LNCaP clone FGC (cell line): ENCODE results near the gene TAB2.

Experiments used
- DNase-seq: peaks from one replicate; pipeline ENCODE4 v3.0.0-alpha.2; 2011; ENCODE audit warnings: low read depth
- H3K4me3 ChIP-seq: 2 replicates; pipeline ENCODE4 v1.5.1; 2011; ENCODE audit warnings: mild to moderate bottlenecking, low read depth, low read length, control low read depth
- TF ChIP-seq, protein P1 (sequence below): IDR thresholded peaks from 2 replicates; pipeline ENCODE4 v1.5.1; 2012; ENCODE audit warnings: mild to moderate bottlenecking; ENCODE audit not compliant: control insufficient read depth, insufficient read depth; ENCODE audit errors: extremely low read depth

The TAB2 gene

DNA sequence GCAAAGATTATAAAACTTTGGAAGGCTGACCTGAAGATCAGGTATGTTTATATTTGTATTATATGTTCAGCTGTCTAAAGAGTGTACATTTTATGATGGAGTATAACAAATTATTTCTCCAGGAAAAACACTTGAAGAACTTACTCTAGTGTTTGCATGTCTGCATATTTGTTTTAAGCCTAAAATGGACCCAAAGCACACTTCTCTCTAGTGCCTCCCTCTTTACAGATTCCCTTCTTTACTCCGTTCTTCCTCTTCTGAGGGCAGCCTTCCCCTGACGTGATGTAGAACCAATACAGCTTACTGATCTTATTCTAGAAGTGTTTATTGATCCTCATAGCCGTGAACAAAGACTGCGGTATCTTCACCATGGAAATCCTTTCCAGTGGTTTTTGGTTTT, 96.5 kb downstream of the TAB2 start:
- H3K4me3 ChIP-seq: no peak overlapping the region
- DNase-seq: no peak
- TF ChIP-seq, protein P1, sequence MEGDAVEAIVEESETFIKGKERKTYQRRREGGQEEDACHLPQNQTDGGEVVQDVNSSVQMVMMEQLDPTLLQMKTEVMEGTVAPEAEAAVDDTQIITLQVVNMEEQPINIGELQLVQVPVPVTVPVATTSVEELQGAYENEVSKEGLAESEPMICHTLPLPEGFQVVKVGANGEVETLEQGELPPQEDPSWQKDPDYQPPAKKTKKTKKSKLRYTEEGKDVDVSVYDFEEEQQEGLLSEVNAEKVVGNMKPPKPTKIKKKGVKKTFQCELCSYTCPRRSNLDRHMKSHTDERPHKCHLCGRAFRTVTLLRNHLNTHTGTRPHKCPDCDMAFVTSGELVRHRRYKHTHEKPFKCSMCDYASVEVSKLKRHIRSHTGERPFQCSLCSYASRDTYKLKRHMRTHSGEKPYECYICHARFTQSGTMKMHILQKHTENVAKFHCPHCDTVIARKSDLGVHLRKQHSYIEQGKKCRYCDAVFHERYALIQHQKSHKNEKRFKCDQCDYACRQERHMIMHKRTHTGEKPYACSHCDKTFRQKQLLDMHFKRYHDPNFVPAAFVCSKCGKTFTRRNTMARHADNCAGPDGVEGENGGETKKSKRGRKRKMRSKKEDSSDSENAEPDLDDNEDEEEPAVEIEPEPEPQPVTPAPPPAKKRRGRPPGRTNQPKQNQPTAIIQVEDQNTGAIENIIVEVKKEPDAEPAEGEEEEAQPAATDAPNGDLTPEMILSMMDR: no peak

DNA sequence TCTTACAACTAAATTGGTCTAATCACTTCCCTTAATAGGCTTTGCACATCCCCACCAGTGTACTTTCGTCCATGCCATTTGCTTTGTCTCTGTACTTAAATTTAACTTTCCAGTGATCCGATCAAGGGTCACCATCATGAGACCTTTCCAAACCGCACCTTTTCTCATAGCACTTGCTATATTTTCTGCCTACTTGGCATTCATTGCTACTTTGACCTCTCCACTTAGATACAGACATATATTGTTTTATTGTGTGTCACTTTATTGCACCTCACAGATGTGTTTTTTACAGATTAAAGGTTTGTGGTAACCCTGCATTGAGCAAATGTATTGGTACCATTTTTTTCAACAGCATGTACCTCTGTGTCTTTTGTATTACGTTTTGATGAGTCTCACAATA, 97.3 kb downstream of the TAB2 start:
- no peak overlapping the region for H3K4me3 ChIP-seq
- TF ChIP-seq, protein P1: no peak
- DNase-seq: no peak

DNA sequence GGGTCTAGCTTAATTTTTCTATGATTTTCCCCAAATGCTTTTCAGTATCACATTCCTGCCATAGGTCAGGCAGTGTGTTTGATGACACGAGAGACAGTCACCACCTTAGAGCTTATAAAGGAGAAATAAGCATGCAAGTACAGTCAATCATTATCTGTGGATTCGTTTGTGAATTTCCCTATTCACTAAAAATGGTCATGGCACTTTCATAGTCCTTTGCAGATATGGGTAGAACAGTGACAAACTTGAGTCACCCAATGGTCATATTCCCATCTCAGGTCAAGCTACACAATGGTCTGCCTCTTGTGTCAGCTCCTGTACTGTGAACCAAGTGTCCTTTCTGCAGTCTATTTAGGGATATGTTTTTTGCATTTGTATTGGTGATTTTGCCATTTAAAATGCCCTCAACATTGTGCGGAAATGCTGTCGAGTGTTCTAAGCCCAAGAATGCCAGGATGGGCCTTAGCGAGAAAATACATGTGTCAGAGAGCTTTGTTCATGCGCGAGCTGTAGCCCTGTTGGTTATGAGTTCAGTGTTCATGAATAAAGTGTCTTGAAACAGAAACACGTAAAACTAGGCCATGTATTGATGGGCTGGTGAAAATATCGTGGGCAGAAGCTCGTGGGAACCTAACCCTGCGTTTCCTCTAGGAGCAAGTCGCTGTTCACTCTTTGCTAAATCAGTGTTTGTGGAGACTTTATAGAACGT, 102.3 kb downstream of the TAB2 start:
- no peak overlapping the region for H3K4me3 ChIP-seq
- DNase-seq: no peak
- TF ChIP-seq, protein P1: no peak

DNA sequence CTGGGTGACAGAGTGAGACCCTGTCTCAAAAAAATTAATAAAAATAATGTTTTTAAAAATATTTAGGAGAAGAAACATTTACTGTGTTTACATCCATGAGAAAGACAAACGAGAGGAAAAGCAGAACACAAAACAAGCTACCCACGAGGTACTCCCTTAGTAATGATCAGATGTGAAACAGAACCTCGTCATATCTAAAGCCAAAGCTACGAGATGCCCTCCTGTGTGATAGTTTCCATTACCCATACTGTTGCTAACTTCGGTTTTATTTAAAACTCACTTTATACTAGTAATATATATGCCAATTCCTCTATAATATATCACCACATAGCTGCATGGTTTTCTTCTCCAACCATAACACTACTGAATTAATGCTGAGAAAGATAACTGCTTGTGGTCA, 103.6 kb downstream of the TAB2 start:
- TF ChIP-seq, protein P1: no peak
- no peak for DNase-seq
- no peak overlapping the region for H3K4me3 ChIP-seq

DNA sequence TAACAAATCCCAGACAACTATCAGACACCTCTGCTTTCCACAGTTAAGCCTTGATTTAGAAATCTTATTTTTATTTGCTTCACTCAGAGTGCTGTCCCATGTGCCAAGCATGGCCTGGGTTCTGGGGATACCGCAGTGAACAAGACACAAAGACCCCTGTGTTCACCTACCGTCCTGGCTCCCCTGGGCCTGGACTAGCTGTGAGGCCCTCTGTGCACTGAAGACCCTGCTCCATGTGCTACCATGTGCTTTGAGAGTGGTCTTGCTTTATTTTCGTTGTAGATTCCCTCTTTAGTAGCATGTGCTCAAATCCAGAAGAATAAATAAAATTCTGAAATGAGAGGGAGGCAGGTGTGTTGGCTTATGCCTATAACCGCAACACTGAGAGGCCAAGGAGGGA, 105.1 kb downstream of the TAB2 start:
- DNase-seq: no peak
- no peak overlapping the region for H3K4me3 ChIP-seq
- TF ChIP-seq, protein P1: no peak

DNA sequence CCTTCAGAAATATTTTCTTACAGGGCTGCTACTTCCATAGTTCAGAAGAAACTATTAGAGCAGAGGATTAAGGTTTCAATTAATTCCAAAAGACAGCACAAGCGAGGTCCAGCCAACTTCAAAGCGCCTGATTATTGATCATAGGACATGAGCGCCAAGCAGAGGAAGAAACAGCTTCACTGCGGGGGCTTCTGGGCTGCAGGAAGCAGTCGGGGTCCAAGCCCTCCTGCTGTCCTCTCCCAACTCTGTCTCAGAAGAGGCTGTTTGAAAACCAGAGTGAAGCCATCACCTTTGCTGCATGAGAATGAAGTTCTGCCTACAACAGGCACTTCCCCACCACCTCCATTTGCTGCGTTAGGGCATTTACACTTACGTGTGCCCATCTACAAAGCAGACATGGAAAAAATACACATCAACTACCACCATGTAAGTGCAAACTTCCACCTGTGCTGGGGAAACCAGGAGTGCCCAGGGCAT, 106.5 kb downstream of the TAB2 start:
- TF ChIP-seq, protein P1: no peak
- DNase-seq: no peak
- H3K4me3 ChIP-seq: no peak overlapping the region

DNA sequence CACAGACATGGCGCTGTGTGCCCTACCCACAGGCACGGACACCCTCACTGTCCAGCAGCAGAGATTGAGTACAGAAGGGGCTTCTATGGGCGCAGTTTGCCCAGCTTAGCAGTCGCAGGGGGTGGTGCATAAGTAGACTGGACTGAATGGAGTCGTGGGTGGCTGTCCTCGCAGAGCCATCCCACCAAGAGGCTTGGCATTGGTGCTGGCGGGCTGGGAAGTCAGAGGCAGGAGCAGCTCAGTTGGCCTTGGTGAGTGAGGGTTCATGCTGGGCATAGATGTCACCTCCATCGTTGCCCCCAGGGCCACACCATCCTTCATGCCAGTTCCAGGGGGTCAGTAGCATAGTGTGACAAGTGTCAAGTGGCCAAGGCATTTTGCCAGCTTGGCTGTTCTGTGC, 107.7 kb downstream of the TAB2 start:
- DNase-seq: no peak
- no peak overlapping the region for H3K4me3 ChIP-seq
- TF ChIP-seq, protein P1: no peak
